Kidney epithelial cell (primary cell): ENCODE data around the gene KCNH6. TPM values are rescaled to one million over a fixed set of nuclear protein-coding genes. Genes with fewer than 3 reads are reported as not detected.

Source experiments
- DNase-seq: peaks from one replicate; pipeline ENCODE4 v3.0.0-alpha.2; 2010; ENCODE audit warnings: low read depth
- H3K27me3 ChIP-seq: 2 replicates; pipeline ENCODE4 v1.6.0; 2011; ENCODE audit warnings: low read length; ENCODE audit not compliant: control insufficient read depth, insufficient read depth
- H3K36me3 ChIP-seq: 2 replicates; pipeline ENCODE4 v1.5.1; 2011; ENCODE audit warnings: low read length; ENCODE audit not compliant: control insufficient read depth, insufficient read depth
- H3K4me3 ChIP-seq: 2 replicates; pipeline ENCODE4 v1.5.1; 2011; ENCODE audit warnings: low read depth, mild to moderate bottlenecking, control low read depth, low read length
- CTCF ChIP-seq: IDR thresholded peaks from 2 replicates; pipeline ENCODE4 v1.5.1; 2011; ENCODE audit warnings: mild to moderate bottlenecking, moderate library complexity, low read length, control low read depth, inconsistent platforms; ENCODE audit not compliant: insufficient read depth, poor library complexity, severe bottlenecking
- total RNA-seq: library from RNA; depleted of rRNA; stranded (reverse); fragments of >200 nt; gene quantifications from 2 replicates; pipeline ENCODE4 v1.2.3, GENCODE V29; 2015

Gene KCNH6
- total RNA-seq, 1 donor from 2014 or later: 0.21 TPM

GRCh38 chr17:63537991-63538692 lies 15.0 kb downstream of the KCNH6 start:
- no peaks in the 10 kb centered on the region for H3K36me3 ChIP-seq
- no peak for TF ChIP-seq CTCF
- H3K27me3 ChIP-seq: peaks cover 30% of the 10 kb centered on the region
- no peak overlapping the region for H3K4me3 ChIP-seq
- no peak for DNase-seq

- Histone ChIP-seq H3K27me3 (peaks cover 30% of the 10 kb centered on the region), H3K36me3 (no peaks in the 10 kb centered on the region), H3K4me3 (no peak overlapping the region)
- no peak for DNase-seq
- TF ChIP-seq CTCF: no peak
These were observed 15.8 kb downstream of the KCNH6 start for GRCh38 chr17:63538693-63539595.

GRCh38 chr17:63540590-63540989 lies 17.4 kb downstream of the KCNH6 start:
- H3K36me3 ChIP-seq: no peaks in the 10 kb centered on the region
- H3K27me3 ChIP-seq: peaks cover 26% of the 10 kb centered on the region

GRCh38 chr17:63542218-63542545 lies 19.0 kb downstream of the KCNH6 start:
- peaks cover 26% of the 10 kb centered on the region for H3K27me3 ChIP-seq
- TF ChIP-seq CTCF: no peak

More at GRCh38 chr17:63540590-63540989, 17.4 kb downstream of the KCNH6 start:
- no peak overlapping the region for H3K4me3 ChIP-seq
- TF ChIP-seq CTCF: no peak
- DNase-seq: no peak

GRCh38 chr17:63542942-63543821 lies 20.0 kb downstream of the KCNH6 start:
- Histone ChIP-seq H3K36me3 (no peaks in the 10 kb centered on the region), H3K4me3 (no peak overlapping the region), H3K27me3 (peaks cover 21% of the 10 kb centered on the region)
- DNase-seq: no peak
- TF ChIP-seq CTCF: no peak

More at GRCh38 chr17:63542218-63542545, 19.0 kb downstream of the KCNH6 start:
- DNase-seq: no peak
- Histone ChIP-seq H3K4me3 (no peak overlapping the region), H3K36me3 (no peaks in the 10 kb centered on the region)
